Kidney epithelial cell (primary cell): ENCODE data around the gene FMN1. TPM values are rescaled to one million over a fixed set of nuclear protein-coding genes. Genes with fewer than 3 reads are reported as not detected.

Experiments used
- DNase-seq: peaks from one replicate; pipeline ENCODE4 v3.0.0-alpha.2; 2010; ENCODE audit warnings: low read depth
- H3K27me3 ChIP-seq: 2 replicates; pipeline ENCODE4 v1.6.0; 2011; ENCODE audit warnings: low read length; ENCODE audit not compliant: control insufficient read depth, insufficient read depth
- H3K36me3 ChIP-seq: 2 replicates; pipeline ENCODE4 v1.5.1; 2011; ENCODE audit warnings: low read length; ENCODE audit not compliant: control insufficient read depth, insufficient read depth
- H3K4me3 ChIP-seq: 2 replicates; pipeline ENCODE4 v1.5.1; 2011; ENCODE audit warnings: low read depth, mild to moderate bottlenecking, control low read depth, low read length
- CTCF ChIP-seq: IDR thresholded peaks from 2 replicates; pipeline ENCODE4 v1.5.1; 2011; ENCODE audit warnings: mild to moderate bottlenecking, moderate library complexity, low read length, control low read depth, inconsistent platforms; ENCODE audit not compliant: insufficient read depth, poor library complexity, severe bottlenecking
- total RNA-seq: library from RNA; depleted of rRNA; stranded (reverse); fragments of >200 nt; gene quantifications from 2 replicates; pipeline ENCODE4 v1.2.3, GENCODE V29; 2015

FMN1 gene
- total RNA-seq, 1 donor from 2014 or later = 4.5 TPM

- Histone ChIP-seq H3K27me3 (no peaks in the 10 kb centered on the region), H3K36me3 (no peaks in the 10 kb centered on the region), H3K4me3 (no peak overlapping the region)
- DNase-seq = no peak
- TF ChIP-seq CTCF = no peak
Measured at GRCh38 chr15:33083232-33084081, 111.1 kb downstream of the FMN1 start.

- no peaks in the 10 kb centered on the region for H3K36me3 ChIP-seq
- no peak for DNase-seq
- no peak for TF ChIP-seq CTCF
- no peaks in the 10 kb centered on the region for H3K27me3 ChIP-seq
- H3K4me3 ChIP-seq = no peak overlapping the region
Measured at GRCh38 chr15:33080006-33080405, 114.5 kb downstream of the FMN1 start.

GRCh38 chr15:33078607-33079006 lies 115.9 kb downstream of the FMN1 start:
- TF ChIP-seq CTCF = no peak
- no peaks in the 10 kb centered on the region for H3K27me3 ChIP-seq
- no peaks in the 10 kb centered on the region for H3K36me3 ChIP-seq
- no peak for DNase-seq
- no peak overlapping the region for H3K4me3 ChIP-seq

- no peaks in the 10 kb centered on the region for H3K27me3 ChIP-seq
- H3K4me3 ChIP-seq = no peak overlapping the region
- no peak for DNase-seq
- no peaks in the 10 kb centered on the region for H3K36me3 ChIP-seq
- no peak for TF ChIP-seq CTCF
Measured at GRCh38 chr15:33076937-33077336, 117.6 kb downstream of the FMN1 start.

- no peak for TF ChIP-seq CTCF
- Histone ChIP-seq H3K27me3 (no peaks in the 10 kb centered on the region), H3K4me3 (no peak overlapping the region), H3K36me3 (no peaks in the 10 kb centered on the region)
- no peak for DNase-seq
Measured at GRCh38 chr15:33074942-33075341, 119.6 kb downstream of the FMN1 start.

GRCh38 chr15:33074212-33074611 lies 120.3 kb downstream of the FMN1 start:
- Histone ChIP-seq H3K36me3 (no peaks in the 10 kb centered on the region), H3K4me3 (no peak overlapping the region), H3K27me3 (no peaks in the 10 kb centered on the region)
- no peak for TF ChIP-seq CTCF
- DNase-seq = no peak
